LNCaP clone FGC (cell line): Measurements from ENCODE around the gene MSGN1.

ENCODE experiments used
- DNase-seq: peaks from one replicate; pipeline ENCODE4 v3.0.0-alpha.2; 2011; ENCODE audit warnings: low read depth
- H3K4me3 ChIP-seq: 2 replicates; pipeline ENCODE4 v1.5.1; 2011; ENCODE audit warnings: mild to moderate bottlenecking, low read depth, low read length, control low read depth
- CTCF ChIP-seq: IDR thresholded peaks from 2 replicates; pipeline ENCODE4 v1.5.1; 2012; ENCODE audit warnings: mild to moderate bottlenecking; ENCODE audit not compliant: control insufficient read depth, insufficient read depth; ENCODE audit errors: extremely low read depth

The MSGN1 gene

GRCh38 chr2:17795309-17795708, 21.0 kb upstream of the MSGN1 start:
- DNase-seq, result no peak
- TF ChIP-seq CTCF, result no peak
- H3K4me3 ChIP-seq, result no peak overlapping the region

GRCh38 chr2:17798338-17798737, 17.9 kb upstream of the MSGN1 start:
- H3K4me3 ChIP-seq, result no peak overlapping the region
- no peak for TF ChIP-seq CTCF
- DNase-seq, result no peak

- DNase-seq, result no peak
- H3K4me3 ChIP-seq, result no peak overlapping the region
- TF ChIP-seq CTCF, result no peak
Measured at GRCh38 chr2:17799301-17800120, 16.7 kb upstream of the MSGN1 start.

DNA sequence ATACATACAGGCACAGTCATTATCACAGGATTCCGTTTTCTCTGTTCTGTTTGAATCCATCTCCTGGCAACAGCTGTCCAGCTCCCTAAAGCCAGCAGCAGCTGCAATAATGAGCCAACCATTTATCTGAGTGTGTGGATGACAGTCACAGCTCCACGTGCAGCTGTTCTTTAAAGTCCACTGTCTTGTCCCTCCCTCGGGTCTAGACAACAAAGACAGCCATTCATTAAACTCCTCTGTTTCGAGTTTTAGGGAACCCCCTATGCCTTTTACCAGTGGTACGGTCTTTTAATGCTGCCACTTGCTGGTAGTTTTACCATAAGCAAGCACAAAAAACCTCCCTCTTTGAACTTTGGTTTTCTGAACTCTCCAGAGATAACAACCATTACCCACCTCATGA, 16.0 kb upstream of the MSGN1 start:
- H3K4me3 ChIP-seq, result no peak overlapping the region
- no peak for DNase-seq
- no peak for TF ChIP-seq CTCF

- no peak for DNase-seq
- no peak overlapping the region for H3K4me3 ChIP-seq
- TF ChIP-seq CTCF, result no peak
Measured at GRCh38 chr2:17800693-17801458, 15.4 kb upstream of the MSGN1 start.

DNA sequence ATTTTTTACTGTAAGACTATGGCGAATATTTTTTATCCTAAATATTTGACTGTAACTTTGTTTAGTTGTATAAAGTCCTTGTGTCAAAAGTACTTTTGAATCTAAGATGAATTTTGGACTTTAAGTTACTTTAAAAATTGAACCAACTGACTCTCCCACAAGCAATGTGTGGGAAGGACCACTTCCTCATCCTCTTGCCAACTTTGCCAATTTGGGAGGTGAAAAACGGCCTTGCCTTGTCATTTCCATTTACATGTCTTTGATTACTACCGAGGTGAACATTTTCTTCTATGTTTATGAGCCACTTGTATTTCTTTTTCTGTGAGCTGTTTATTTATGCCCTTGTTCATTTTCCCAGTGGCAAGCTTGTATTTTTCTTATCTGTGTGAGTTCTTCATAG, 12.8 kb upstream of the MSGN1 start:
- TF ChIP-seq CTCF, result no peak
- DNase-seq, result no peak
- H3K4me3 ChIP-seq, result no peak overlapping the region
